GM08714 (cell line): Measurements from ENCODE around the gene ARL14EP.

Experiments
- H3K4me3 ChIP-seq: fragments of 200-500 bp; sonication (Bioruptor generic); 2 replicates; pipeline ENCODE4 v1.5.1; 2014; ENCODE audit warnings: mild to moderate bottlenecking, low read length, inconsistent platforms
- ZNF274 ChIP-seq: IDR thresholded peaks from 2 replicates; pipeline ENCODE4 v1.6.1; 2012; ENCODE audit warnings: mild to moderate bottlenecking, low read depth, low read length

ARL14EP gene

DNA sequence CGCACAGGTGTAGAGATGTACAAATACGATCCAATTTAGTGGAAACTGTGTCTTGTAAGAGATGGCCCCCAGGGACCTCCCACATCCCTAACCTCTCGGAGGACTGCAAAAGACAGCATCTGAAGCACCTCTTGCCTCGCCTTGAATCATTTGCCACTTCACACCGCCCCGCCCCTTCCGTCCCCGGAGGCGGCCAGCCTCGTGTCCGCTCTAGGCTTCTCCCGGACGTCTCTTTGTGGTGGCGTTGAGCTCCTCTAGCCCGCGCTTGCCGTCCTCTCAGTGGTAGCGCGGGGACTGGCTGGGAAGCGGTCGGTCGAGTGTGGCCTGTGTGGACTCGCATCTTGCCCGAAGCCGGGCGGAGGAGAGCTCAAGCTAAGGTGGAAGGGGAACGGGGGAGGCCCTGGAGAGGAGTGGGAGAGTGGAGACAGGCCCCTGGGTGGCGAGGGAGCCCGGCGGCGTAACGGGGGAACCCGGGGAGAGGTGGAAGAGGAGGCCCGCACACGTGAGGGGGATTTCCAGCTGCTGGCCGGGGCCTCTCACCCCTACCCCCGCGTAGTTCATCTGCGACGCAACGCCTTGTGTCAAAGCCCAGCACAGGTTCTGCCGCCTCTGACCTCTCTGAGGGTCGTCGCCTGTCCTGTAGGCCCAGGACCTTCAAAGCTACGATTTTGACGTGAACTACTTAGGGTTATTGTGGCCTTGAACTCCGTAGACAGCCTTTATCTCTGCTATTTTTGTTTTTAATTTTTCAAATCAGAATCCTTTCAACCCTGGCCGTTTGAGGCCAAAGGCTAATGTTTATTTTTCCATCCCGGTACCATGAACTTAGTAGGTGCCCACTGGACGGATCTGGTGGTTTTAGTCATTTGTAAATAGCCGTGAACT, at the start of gene ARL14EP:
Gene ARL14EP (plus strand): TSS at position 279 of the 885 bp plus-strand sequence. CDS start 7,845 bp downstream, outside the sequence.
- TF ChIP-seq ZNF274: no peak
- H3K4me3 ChIP-seq: peak within 1 kb of the TSS; percentile 99

- no peak overlapping the region for H3K4me3 ChIP-seq
- TF ChIP-seq ZNF274: no peak
Observed at GRCh38 chr11:30277176-30277575, 45.7 kb upstream of the ARL14EP start.

DNA sequence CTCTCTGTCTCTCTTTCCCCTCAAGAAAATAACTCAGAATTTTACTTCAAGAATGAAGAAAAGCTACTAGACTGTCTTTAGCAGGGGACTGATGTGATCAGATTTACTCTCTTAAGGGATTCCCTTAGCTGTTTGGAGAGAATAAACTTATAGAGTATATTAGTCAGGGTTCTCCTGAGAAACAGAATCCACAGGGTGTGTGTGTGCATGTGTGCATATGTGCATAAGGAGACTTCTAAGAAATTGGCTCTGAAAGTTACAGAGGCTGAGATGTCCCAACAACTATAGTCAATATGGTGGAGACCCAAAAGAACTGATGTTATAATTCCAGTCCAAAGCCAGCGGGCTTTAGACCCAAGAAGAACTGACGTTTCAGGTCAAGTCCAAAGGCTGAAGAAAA, 43.1 kb upstream of the ARL14EP start:
- no peak for TF ChIP-seq ZNF274
- H3K4me3 ChIP-seq: no peak overlapping the region

GRCh38 chr11:30281476-30282288, 41.2 kb upstream of the ARL14EP start:
- no peak overlapping the region; the same call in 1 of the 2 replicates for H3K4me3 ChIP-seq
- TF ChIP-seq ZNF274: no peak

DNA sequence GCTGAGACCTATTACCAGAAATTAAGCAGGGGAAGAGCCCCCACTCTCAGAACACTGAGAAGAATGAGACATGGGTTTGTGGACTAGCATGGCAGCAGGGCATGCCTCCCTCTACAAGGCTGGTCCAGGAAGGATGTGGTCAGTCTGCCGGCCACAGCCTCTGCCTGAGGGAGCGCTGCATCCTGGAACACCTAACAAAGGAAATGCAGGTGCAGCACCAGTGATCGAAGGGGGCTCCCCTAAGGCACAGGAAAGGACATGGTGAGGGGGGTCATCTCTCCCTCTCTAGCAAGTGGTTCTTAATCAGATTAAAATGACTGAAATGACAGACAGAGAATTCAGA, 40.6 kb upstream of the ARL14EP start:
- no peak overlapping the region; the same call in 1 of the 2 replicates for H3K4me3 ChIP-seq
- no peak for TF ChIP-seq ZNF274

DNA sequence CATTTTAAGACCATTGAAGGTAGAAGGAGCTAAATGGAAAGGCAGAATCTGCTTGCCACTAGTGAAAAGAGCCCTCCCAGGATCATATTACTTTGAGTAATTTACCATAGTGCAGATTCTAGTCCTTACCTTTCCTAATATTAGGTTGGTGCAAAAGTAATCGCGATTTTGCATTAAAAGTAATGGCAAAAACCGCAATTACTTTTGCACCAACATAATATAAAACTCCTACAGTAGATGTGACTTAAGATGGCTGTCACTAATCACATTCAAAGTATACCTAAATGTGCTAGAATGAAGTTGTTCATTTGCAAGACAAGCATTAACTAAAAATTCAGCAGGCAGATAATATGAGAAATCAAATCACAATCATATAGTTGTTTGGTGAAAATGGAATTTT, 38.1 kb upstream of the ARL14EP start:
- TF ChIP-seq ZNF274: no peak
- no peak overlapping the region for H3K4me3 ChIP-seq

- no peak overlapping the region for H3K4me3 ChIP-seq
- no peak for TF ChIP-seq ZNF274
Observed at GRCh38 chr11:30285416-30286121, 37.3 kb upstream of the ARL14EP start.

GRCh38 chr11:30291331-30291730, 31.6 kb upstream of the ARL14EP start:
- H3K4me3 ChIP-seq: no peak overlapping the region

GRCh38 chr11:30292545-30292944, 30.4 kb upstream of the ARL14EP start:
- H3K4me3 ChIP-seq: no peak overlapping the region
- TF ChIP-seq ZNF274: no peak

More at GRCh38 chr11:30291331-30291730, 31.6 kb upstream of the ARL14EP start:
- TF ChIP-seq ZNF274: no peak

DNA sequence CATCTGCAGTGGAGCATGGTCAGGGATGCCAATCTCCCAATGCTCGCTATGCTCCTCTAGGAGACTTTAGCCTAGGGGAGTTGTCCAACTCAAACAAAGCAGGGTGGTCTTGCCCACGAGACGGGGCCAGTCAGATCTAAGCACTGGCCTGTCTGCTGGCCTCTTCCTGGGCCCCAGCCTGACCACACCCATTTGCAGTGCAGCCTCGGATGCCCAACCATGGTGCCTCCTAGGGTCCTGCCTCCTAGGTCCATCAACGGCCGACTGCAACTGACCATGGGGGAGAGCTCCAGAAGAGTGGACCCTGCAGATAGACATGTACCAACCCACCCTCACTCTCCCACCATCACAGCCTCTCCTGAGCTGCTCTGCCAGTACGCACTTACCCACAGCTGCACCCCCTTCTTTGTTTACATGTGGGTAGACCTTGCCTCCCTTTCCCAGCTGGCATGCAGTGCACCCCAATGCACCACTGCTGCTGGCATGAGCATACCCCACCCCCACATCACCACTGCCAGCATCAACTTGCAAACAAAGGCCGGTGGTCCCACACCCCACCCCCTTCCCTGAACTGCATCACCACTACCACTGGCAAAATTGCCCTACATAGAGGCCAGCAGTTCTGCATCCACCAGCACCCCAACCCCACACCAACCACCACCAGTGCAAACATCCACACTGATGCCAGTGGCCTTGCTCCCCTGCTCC, 27.6 kb upstream of the ARL14EP start:
- no peak for TF ChIP-seq ZNF274
- H3K4me3 ChIP-seq: no peak overlapping the region

- no peak overlapping the region for H3K4me3 ChIP-seq
- no peak for TF ChIP-seq ZNF274
Observed at GRCh38 chr11:30304620-30305019, 18.3 kb upstream of the ARL14EP start.

- H3K4me3 ChIP-seq: no peak overlapping the region
- TF ChIP-seq ZNF274: no peak
Observed at GRCh38 chr11:30310623-30311022, 12.3 kb upstream of the ARL14EP start.

- no peak overlapping the region for H3K4me3 ChIP-seq
- TF ChIP-seq ZNF274: no peak
Observed at GRCh38 chr11:30311189-30311588, 11.7 kb upstream of the ARL14EP start.

DNA sequence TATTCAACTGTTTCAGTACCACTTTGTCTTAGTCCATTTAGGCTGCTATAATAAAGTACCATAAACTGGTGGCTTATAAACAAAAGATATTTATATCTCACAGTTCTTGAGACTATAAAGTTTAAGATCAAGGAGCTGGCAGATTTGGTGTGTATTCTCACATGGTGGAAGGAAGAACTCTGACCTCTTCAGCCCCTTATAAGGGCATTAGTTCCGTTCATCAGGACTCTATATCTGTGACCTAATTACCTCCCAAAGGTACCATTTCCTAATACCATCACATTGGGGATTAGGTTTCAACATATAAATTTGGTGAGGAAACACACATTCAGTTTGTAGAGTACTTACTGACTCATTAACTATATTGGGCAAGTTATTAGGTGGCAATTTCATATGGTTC, 10.7 kb upstream of the ARL14EP start:
- no peak for TF ChIP-seq ZNF274
- H3K4me3 ChIP-seq: no peak overlapping the region
